Measurements from ENCODE around the gene TMEM9B.

TMEM9B gene

DNA sequence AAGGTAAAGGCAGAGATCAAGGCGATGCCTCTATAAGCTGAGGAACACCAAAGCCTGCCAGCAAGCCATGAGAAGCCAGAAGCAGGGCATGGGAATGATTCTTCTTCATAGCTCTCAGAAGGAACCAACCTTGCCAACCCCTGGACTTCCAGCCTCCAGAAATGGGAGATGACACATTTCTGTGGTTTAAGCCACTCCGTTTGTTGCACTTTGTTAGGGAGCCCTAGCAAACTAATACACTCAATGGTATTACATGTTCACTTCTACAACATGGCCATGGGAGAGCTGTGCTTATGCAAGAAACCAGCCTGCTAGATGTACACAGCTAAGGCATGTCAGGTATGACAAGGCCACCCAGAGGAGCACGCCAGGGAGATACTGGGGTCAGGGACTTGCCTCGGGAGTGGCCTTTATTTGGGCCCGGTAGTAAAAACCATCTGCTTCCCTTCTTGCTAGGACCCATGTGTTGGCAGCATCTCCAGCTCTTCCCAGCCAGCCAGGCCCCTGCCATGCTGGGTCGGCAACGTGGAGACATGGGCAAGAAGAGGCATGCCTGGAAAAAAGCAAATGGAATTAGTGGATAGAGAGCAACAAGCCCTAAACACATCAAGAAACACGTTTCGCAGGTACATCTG, 35.1 kb downstream of the TMEM9B start:
- Mint-ChIP-seq H3K27ac (no peak overlapping the region), H3K27me3 (ENCODE audit: low read depth, poor library complexity) (no peaks in the 10 kb centered on the region), H3K36me3 (ENCODE audit: low read depth) (peaks cover 5% of the 10 kb centered on the region), H3K4me1 (peaks cover 31% of the 10 kb centered on the region), H3K4me3 (no peak overlapping the region), H3K9me3 (no peaks in the 10 kb centered on the region)
- TF ChIP-seq, protein P1, sequence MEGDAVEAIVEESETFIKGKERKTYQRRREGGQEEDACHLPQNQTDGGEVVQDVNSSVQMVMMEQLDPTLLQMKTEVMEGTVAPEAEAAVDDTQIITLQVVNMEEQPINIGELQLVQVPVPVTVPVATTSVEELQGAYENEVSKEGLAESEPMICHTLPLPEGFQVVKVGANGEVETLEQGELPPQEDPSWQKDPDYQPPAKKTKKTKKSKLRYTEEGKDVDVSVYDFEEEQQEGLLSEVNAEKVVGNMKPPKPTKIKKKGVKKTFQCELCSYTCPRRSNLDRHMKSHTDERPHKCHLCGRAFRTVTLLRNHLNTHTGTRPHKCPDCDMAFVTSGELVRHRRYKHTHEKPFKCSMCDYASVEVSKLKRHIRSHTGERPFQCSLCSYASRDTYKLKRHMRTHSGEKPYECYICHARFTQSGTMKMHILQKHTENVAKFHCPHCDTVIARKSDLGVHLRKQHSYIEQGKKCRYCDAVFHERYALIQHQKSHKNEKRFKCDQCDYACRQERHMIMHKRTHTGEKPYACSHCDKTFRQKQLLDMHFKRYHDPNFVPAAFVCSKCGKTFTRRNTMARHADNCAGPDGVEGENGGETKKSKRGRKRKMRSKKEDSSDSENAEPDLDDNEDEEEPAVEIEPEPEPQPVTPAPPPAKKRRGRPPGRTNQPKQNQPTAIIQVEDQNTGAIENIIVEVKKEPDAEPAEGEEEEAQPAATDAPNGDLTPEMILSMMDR (IDR thresholded peaks at IDR 0.05): no peak
- no peak for DNase-seq

DNA sequence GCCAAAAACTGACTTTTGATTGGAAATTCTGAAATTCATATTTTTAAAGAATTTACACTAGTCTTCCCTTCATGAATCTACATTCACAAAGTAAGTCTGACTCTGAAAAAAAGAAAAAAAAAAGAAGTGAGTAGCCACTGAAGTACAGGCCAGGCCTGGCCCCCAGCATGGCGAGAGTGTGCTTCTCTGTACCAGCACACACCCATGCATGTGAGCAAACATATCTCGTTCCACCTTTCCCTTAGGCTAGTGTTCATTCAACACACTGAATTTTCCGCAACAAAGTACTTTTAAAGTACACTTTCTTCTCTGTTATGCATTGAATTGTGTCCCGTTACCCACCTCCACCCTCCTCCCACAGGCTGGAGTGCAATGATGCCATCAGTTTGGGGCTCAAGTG, 36.0 kb downstream of the TMEM9B start:
- Mint-ChIP-seq H3K9me3 (no peaks in the 10 kb centered on the region), H3K27ac (no peak overlapping the region), H3K4me1 (peaks cover 22% of the 10 kb centered on the region), H3K27me3 (ENCODE audit: low read depth, poor library complexity) (no peaks in the 10 kb centered on the region), H3K4me3 (no peak overlapping the region), H3K36me3 (ENCODE audit: low read depth) (peaks cover 5% of the 10 kb centered on the region)
- TF ChIP-seq, protein P1 (IDR thresholded peaks at IDR 0.05): no peak
- DNase-seq: no peak

DNA sequence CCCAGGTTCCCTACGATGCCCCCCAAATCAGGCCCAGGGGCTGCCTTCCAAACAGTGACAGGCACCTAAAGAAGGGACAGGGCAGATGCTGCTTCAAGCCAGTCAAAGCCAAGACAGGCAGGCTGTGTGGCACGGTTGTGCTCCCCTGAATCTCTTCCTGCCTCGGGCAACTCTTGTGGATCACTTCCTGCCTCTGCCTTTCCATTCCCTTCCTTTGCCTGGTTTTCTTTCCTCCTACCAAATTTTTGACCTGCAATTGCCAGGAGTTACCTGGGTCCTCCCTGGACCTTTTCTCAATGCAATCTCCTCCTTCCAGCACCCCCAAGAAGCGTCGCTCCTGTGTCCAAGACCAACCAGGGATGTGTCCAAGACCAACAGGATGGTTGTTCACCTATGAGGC, 37.0 kb downstream of the TMEM9B start:
- TF ChIP-seq, protein P1 (IDR thresholded peaks at IDR 0.05): no peak
- H3K27ac Mint-ChIP-seq: no peak overlapping the region
- no peak for DNase-seq
- peaks cover 13% of the 10 kb centered on the region for H3K36me3 Mint-ChIP-seq (ENCODE audit: low read depth)
- no peak overlapping the region for H3K4me3 Mint-ChIP-seq
- H3K4me1 Mint-ChIP-seq: peaks cover 12% of the 10 kb centered on the region
- H3K27me3 Mint-ChIP-seq (ENCODE audit: low read depth, poor library complexity): no peaks in the 10 kb centered on the region
- no peaks in the 10 kb centered on the region for H3K9me3 Mint-ChIP-seq

DNA sequence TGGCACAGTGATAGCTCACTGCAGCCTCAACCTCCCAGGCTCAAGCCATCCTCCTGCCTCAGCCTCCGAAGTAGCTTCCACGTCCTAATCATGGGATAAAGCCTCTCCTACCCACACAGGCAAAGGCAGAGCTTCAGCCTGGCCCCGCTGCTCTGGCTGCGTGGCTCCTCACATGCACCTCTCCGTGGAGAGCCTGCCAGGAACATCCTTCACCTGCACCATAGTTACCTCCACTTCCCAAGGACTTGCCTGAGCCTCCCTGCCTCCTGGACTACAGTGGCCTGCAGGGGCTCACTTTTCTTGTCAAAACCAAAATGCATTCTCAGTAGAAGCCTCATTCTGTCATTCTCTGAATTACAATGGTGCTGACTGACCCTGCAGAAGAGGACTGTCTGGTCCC, 38.0 kb downstream of the TMEM9B start:
- Mint-ChIP-seq H3K4me1 (peaks cover 5% of the 10 kb centered on the region), H3K27ac (no peak overlapping the region), H3K9me3 (no peaks in the 10 kb centered on the region), H3K36me3 (ENCODE audit: low read depth) (peaks cover 22% of the 10 kb centered on the region), H3K27me3 (ENCODE audit: low read depth, poor library complexity) (no peaks in the 10 kb centered on the region), H3K4me3 (no peak overlapping the region)
- TF ChIP-seq, protein P1 (IDR thresholded peaks at IDR 0.05): no peak
- DNase-seq: no peak

DNA sequence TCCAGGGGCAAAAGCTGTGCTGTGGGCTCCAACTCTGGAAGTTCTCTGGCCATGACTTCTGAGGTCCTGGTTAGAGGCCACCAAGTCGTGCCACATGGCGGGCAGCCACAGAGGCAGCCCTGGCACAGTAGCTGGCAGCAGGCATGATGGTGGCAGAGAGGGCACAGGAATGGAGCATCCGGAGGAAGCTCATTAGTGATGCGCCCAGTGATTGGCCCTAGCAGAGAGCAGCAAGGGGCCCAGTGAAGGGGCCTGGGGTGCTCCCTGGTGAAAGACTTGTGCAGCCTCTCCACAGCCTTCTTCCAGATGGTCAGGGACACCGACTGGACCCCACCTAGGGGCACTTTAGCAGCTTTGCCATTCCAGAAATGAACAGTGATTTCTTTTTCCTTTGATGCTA, 38.5 kb downstream of the TMEM9B start:
- H3K27ac Mint-ChIP-seq: no peak overlapping the region
- no peak for DNase-seq
- TF ChIP-seq, protein P1 (IDR thresholded peaks at IDR 0.05): no peak

DNA sequence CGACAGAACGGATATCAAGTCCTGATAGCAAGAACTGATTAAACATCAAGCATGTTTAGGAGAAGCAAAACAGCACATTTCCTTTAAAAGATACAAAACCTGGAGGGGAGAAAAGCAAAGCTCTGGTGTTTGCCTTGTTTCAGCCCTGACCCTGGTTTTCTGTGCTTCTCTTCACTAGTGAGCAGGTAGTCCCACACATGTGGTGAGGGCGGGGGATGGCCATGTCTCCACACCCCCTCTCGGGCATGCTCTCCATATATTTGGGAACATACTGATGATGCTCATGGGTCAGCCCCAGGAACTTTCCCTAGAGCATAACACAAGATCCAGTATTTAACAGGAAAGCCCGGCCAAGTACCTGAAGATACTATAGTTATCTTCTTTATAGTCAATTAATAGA, 41.6 kb downstream of the TMEM9B start:
- Mint-ChIP-seq H3K9me3 (no peaks in the 10 kb centered on the region), H3K4me1 (peaks cover 7% of the 10 kb centered on the region), H3K4me3 (no peak overlapping the region), H3K27me3 (ENCODE audit: low read depth, poor library complexity) (no peaks in the 10 kb centered on the region), H3K36me3 (ENCODE audit: low read depth) (peaks cover 30% of the 10 kb centered on the region), H3K27ac (peak overlapping the region; percentile 25)
- TF ChIP-seq, protein P1 (IDR thresholded peaks at IDR 0.05): no peak
- no peak for DNase-seq

More for the DNA sequence above, 38.5 kb downstream of the TMEM9B start:
- peaks cover 22% of the 10 kb centered on the region for H3K36me3 Mint-ChIP-seq (ENCODE audit: low read depth)
- H3K4me3 Mint-ChIP-seq: no peak overlapping the region
- peaks cover 5% of the 10 kb centered on the region for H3K4me1 Mint-ChIP-seq
- H3K27me3 Mint-ChIP-seq (ENCODE audit: low read depth, poor library complexity): no peaks in the 10 kb centered on the region
- H3K9me3 Mint-ChIP-seq: no peaks in the 10 kb centered on the region
